ENCODE results near the gene CLIP4.

GRCh38 chr2:29182334-29182733, 67.1 kb downstream of the CLIP4 start:
- no peak for TF ChIP-seq EZH2 (IDR thresholded peaks at IDR 0.05; ENCODE audit: borderline replicate concordance, low read length)
- TF ChIP-seq CTCF (conservative IDR thresholded peaks at IDR 0.05 in 1 of 2, IDR thresholded peaks at IDR 0.05 in 1 of 2; ENCODE audit: extremely low read depth in 1 of 2, insufficient read depth in 1 of 2, low read depth in 1 of 2, low read length in 2 of 2), result no peak
